ENCODE results near the gene ITPR1.

Gene ITPR1

DNA sequence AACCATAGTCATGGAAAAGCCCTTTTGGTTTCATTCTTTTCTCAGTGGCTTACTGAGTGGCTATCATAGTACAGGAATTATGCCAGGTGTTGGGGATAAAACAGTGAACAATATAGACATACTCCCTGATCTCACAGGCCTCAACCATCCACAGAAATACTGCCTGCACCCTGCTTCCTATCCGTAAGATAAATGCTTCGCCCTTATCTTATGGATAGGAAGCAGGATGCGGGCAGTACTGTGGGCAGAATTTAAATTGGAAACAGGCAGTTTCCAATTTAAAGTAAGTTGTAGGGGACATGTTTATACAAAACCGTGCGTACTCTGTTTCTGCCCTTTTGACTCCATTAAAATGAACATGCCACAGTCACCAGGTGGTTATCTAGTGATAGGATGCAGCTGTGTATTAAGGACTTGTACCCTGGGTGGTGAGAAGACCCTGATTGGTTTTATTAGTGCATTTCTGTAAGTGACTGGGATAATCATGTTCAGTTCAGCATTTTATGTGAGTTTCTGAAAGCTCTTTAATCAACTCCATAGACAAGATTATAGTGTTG lies 344.3 kb downstream of the ITPR1 start:
- DNase-seq: no peak

DNA sequence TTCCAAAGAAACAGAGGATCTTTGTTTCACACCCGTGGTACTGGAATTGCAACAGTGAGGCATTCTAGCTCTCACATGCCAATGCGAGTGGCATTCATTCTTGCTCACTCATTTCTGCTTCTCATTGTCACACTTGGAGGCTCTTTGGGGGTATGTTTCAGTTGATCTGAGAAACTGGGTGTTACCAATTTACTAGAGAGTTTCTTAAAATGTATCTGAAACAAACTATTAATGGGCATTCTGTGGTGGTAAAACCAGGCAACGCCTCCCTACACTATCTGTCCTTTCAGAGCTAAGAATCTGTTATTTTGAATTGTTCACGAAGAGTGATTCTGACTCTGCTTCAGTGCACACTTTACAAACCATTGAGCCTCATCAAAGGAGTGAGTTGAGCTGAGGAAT lies 345.5 kb downstream of the ITPR1 start:
- no peak for DNase-seq

DNA sequence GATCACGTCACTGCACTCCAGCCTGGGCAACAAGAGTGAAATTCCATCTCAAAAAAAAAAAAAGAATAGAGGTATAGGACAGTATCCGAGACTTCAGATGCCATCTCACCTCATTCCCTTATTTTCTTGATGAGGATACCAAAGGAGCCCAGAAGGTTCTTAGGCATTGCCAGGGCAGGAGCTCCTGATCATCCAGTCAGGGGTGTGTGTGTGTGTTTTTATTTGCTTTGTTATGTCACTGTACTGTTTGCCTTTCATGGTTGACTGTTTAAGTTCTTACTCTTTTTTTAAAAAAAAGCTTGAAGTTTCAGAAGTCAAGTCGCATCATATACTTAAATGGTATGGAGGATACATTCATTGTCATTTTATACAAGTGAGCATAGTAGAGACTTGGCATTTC lies 346.1 kb downstream of the ITPR1 start:
- DNase-seq: no peak

DNA sequence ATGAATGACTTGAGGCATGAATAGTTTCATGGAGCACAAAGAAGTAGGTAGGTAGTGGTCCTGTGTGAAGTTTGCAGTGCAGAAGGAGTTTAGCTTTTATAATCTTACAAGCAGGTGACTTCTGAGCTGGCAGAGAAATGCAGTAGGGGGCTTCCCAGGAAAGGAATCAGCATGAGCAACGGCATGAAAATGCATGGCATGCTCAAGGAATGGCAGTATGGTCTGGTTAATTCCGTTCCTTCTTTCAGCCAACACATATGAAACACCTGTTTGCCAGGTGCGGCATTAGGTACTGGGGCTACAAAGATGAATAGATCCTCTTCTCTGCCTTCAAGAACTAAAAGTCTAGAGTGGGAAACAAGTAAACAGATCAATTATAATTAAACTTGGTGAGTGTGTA lies 348.1 kb downstream of the ITPR1 start:
- DNase-seq: no peak

DNA sequence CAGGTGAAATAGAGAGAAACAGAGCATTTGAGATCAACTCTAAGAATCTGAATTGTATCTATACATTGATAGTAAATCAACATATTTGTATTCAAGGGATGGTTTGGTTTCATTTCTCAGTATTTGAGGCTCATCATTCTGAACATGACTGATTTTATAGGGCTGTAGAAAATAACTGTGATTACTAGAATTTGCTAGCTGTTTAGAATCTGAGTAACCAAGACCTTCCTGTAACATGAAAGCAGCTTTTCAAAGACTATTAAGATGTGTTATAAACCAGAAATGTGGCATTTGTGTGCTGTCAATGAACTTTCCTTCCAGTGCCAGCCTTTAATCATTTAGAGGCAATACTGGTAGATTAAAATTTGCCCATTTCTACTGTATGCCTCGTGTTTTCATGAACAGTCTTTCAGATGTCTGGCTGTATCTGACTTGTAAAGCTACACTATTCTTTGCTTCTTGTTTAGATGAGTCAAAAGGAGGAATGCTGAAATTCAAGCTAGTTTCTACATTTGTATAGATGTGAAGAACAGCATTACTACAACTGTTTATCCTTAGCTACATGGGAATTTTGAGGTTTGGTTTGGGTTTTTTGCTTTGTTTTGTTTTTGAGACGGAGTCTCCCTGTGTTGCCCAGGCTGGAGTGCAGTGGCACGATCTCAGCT lies 348.8 kb downstream of the ITPR1 start:
- no peak for DNase-seq

DNA sequence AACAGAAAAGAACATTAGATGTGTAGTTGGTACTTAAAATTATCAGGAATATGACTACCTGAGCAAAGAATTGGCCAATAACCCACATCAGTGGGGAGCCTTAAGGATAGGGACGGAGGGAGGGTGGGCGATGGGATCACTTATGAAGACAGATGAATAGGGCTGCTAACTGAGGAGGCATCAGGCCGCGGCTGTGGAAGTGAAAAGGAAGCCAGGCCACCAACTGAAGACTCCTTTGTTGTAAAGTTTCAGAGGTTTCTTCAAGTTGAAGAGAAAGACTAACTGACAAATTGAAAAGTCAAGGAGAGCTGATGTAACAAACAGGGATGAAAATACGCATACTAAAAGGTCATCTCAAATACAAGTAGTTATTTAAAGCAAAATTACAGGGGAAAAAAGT lies 350.5 kb downstream of the ITPR1 start:
- no peak for DNase-seq

DNA sequence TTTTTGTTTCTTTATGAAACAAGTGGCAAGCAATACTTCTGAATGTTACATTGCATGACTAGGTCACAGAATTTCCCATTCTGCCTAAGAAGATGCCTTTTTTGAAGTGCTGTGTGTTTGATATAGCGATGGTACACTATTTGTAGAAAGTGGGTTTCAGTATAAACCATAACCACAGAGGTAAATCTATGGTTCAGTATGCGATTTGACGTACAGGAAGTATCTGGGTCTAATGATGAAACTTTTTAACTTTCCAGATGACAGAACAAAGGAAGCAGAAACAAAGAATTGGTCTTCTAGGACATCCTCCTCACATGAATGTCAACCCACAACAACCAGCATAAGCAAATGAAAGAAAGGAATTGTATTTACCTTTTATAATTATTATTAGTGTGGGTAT lies 352.7 kb downstream of the ITPR1 start:
- no peak for DNase-seq

DNA sequence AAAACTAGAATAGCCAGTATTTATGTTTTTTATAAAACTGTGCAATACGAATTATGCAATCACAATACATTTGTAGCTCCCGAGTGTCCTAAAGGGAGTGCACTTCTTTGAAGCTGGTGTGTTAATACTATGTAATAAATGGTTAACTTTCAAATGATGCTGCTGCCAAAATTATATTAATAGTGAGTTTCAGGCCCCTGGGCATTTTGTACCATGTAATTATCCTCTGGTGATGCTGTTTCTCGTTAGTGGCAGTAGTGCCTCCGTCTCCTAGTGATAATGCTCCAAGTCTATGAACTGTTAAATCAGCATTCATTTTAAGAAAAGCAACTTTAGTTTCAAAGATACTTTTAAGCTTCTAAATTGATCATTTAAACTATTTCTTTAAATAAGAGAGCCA lies 353.4 kb downstream of the ITPR1 start:
- no peak for DNase-seq

DNA sequence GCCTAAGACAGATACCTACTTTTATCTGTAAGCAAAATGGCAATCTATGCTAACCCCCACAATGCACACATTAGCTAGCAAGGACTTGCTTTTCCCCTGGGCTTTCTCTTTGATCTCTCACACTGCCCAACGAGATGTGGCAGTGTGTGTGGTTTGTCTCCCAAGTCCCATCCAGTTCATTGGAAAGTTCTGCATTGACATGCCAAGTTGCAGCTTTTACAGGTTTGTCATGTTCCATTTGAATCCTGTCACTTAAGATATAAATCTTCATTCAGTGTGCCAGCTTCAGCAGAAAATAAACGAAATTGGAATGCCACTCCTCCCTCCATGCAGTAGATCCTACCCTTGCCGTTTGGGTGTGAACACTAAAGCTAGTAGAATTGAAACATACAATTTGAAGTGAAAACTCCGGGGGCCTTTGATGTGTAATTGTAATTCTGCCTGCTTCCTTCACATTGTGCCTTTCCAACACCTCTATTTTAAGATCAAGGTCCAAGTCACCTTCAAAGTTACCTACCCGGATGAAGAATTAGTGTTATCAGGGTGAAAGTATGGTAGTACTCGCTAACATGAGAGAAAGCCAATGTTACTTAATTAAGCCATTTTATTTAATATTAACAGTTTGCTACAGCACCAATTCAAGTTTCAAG lies 355.2 kb downstream of the ITPR1 start:
- no peak for DNase-seq

DNA sequence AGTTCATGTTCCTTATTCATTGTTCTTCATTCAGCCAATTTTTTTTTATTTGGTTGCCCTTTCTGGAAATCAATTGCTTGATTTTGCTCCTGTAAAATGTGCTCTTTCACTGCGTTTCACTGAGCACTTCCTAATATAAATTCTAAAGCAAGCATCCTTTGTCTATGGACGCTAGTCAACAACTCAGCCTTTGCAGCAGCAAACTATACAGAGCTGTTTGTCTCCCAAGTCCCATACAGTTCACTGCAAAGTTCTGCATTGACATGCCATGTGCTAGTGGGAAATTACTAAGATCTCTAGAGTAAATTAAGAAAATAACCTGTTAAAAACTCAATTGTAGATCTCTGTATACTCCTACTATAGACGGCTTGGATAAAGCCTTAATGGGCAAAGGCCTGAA lies 356.0 kb downstream of the ITPR1 start:
- DNase-seq: no peak

DNA sequence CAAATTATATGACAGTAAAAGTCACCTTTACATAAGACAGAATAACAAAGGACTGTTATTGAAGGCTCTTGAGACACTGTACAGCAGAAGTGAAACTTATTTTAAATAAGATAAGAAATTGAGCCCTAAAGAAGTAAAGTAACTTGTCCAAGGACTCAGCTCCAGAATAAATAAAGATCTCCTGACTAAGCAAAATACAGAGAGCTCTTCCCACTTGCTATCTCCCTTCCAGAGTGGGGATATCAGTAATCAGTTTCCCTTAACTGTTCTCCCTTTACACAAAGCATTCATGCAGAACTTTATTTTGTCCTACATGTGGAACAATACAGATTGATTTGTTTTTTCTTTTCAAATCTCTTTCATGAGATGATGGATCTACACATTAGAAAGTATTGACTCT lies 356.6 kb downstream of the ITPR1 start:
- no peak for DNase-seq

DNA sequence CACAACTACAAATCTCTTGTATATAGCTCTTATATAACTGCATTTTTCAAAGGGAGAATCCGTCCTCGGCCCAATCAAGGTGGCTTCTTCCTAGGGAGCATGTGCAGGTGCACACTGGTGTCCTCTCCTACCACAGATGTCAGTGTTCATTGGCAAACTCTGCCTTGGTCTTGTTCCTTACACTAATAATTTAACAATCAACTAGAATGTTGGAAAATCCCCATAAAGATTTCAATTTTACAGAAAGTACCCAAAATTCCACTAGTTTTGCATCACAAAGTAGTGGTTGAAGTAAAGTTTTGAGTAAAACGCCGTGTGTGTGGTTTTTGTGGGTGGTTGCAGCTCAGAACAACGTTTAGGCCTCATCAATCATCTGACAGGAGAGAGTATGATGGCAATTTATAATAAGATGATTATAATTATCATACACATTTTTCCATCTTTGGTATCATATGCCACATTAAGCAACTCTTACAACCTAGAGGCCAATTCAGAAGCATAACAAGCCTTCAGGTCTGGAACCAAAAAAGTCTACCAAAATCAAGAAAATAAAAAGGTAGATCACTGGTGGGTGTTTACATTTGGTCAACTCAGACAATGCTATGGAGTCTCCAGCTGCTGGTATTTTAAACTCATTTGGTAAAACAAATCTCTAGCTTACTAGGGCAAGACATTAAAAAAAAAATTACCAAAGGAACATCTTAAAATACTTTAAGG lies 357.2 kb downstream of the ITPR1 start:
- no peak for DNase-seq

DNA sequence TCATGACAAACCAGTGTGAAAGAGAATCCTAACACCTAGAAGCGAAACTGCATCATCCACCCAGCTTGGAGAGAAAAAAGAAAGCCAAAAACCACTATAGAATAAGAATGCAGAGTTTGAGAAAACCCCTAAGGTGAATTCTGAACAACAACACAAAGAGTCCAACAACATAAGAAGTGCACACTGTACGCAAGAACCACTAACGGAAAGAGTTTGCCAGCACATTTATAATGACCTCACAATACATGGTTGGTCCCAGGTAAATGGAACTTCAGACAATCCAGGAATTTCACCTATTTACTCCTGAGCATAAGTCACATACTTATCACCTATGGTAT lies 357.7 kb downstream of the ITPR1 start:
- DNase-seq: no peak

DNA sequence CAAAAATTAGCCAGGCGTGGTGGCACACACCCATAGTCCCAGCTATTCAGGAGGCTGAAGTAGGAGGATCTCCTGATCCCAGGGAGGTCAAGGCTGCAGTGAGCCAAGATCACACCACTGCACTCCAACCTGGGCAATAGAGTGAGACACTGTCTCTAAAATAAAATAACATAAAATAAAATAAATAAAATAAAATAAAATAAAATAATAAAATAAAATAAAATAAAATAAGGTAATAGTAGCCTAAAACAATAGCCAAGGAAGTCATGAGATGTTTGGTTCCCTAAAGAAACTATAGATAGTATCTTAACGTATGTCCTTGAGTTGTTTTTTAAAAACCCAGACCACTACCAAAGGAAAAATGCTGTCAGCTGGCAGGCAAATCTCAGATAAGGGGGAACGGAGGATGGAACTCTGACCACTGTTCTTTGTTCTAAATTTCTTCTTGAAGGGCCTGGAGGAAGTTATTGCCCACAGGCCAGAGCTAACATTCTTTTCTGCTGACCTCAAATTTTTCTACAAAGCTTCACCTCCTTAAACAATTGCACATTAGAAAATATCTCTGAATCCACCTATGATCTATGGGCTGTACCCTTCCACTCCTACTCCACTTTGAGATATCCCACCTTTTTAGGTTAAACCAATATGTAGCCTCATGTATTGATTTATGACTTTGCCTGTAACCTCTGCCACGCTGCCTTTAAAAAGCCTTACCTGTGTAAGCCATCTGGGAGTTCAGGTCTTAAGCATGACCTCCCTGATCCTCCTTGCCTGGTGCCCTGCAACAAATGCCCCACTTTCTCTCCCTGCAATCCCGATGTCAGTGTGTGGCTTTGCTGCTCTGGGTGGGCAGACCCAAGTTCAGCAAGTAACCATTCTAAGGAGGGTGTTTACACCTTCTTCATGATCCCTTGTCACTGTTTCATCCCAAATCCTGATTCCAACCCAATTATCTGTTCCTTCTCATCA lies 359.9 kb downstream of the ITPR1 start:
- no peak for DNase-seq

DNA sequence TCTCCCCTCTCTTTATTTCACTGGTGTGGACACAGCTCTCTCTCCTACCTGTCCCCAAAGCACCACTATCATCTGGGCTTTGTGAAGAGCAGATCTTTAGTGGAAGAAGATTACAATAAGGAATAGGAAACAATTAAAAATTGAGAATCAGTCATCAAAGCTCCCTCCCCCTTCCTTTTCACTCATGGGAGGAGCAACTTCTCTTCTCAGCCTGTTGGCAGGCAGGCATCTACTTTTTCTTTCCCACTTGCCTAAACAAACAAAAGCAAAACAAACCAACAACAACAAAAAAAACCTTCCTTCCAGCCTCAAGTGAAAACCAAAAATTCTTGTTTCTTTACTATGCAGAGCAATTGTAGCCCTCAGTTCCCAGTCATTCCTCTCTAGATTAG lies 360.6 kb downstream of the ITPR1 start:
- DNase-seq: no peak

DNA sequence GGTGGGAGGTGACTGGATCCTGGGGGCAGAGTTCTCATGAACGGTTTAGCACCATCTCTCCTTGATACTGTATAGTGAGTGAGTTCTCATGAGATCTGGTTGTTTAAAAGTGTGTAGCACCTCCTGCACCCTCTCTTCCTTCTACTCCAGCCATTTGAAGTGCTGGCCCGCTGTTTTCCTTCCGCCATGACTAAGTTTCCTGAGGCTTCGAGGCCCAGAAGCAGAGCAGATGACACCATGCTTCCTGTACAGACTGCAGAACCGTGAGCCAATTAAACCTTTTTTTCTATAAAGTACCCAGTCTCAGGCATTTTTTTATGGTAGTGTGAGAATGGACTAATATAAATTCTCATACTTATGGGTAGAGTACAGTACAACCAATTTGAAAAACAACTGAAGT lies 362.5 kb downstream of the ITPR1 start:
- DNase-seq: no peak

DNA sequence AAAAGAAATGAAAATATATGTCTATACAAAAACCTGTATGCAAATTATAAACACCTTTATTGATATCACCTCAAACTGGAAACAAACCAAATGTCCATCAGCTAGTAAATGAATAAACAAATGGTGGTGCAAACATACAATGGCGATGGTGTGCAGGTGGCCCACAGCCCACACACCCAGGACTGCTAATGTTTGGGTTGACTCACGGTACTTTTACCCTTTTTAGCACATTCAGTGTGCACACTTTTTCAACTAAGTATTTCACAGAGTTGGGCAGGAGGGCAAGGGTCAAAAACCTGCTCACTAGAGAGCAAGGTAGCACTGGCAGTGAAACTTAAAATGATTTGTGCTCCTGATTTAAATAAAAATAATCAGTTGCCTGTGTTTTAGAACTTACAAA lies 363.0 kb downstream of the ITPR1 start:
- no peak for DNase-seq

DNA sequence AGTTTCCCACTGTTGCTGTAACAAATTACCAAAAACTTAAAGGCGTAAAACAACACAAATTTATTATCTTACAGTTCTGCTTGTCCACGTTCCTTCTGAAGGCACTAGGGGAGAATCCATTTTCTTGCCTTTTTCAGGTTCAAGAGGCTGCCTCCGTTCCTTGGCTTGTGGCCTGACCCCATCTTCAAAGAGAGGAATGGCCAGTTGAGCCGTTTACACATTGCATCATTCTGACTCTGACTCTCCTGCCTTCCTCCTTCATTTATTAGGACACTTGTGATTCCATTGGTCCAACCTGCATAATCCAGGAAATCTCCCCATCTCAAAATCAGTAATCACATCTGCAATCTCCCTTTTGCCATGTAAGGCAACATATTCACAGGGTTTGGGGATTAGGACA lies 363.4 kb downstream of the ITPR1 start:
- no peak for DNase-seq

DNA sequence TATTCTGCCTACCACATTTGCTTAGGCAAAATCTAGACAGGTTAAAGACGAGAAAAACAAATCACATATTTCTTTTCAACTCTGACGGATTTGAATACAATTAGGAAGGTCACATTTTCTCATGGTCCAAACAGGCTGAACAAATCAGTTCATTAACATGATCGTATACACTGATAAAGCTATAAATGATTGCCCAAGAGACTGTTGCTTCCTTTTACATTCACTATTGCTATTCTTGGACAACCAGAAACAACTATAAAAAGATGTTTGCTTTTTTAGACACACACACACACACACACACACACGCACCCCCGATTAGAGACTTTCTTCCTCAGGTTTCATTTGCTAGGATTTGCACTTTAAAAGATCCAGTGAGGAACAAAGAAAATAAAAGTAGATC lies 363.8 kb downstream of the ITPR1 start:
- no peak for DNase-seq

DNA sequence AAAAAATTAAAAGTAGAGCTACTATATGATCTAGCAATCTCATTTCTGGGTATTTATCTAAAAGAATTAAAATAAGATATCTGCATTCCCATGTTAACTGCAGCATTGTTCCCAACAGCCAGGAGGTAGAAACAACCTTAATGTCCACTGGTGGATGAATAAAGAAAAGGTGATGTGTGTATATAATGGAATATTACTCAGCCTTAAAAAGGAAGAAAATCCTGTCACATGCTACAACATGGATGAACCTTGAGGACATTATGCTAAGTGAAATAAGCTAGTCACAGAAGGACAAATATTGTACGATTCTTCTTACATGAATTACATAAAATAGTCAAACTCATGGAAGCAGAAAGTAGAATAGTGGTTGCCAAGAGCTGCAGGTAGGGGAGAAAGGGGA lies 366.6 kb downstream of the ITPR1 start:
- DNase-seq: no peak

DNA sequence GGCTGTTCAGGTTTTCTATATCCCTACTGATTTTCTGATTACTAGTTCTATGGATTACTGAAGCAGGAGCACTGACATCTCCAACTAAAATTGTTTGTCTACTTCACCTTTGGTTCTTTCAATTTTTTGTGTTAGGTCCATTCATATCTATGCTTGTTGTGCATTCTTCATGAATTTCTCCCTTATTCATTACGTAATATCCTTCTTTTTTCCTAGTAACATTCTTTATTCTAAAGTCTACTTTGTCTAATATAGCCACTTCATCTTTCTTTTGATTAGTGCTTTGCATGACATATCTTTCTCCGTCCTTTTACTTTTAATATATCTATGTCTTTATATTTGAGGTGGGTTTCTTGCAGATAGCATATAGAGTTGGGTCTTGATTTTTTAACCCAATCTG lies 369.8 kb downstream of the ITPR1 start:
- no peak for DNase-seq

DNA sequence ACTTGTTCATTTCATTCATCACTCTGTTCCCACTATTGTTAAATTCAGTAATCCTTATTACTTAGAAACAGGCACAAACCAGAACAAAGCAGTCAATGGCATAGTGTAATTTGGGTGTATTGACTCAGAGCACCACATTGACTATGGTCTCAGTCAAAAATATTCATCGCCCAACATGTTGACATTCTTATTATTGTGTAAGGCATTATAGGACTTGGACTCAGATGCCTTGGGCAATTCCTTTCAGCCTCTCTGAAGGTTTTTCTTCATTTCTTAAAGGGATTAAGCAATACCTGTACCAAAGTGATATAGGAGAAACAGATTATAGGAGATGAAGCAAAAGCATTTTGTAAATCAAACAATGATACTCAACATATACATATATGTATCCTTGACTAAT lies 371.4 kb downstream of the ITPR1 start:
- DNase-seq: no peak

DNA sequence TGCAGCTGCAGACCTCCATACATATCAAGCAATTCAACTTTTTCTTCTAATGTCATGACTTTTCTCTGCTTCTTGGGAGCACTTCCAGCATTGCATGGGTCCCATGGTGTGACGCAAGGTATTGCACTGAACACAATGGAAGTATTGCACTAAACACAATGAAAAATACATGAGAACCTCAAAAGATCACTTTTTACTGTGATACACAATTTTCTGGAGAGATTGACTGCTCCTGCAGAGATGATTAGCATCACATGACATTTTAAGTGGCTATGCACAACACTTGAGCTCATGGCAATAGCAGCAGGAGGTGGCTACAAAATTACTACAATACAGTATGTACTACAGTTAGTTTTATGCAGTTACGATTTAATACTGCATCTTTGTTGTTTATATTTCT lies 372.6 kb downstream of the ITPR1 start:
- no peak for DNase-seq
